ENCODE results near the gene LAMA4.

Gene LAMA4

DNA sequence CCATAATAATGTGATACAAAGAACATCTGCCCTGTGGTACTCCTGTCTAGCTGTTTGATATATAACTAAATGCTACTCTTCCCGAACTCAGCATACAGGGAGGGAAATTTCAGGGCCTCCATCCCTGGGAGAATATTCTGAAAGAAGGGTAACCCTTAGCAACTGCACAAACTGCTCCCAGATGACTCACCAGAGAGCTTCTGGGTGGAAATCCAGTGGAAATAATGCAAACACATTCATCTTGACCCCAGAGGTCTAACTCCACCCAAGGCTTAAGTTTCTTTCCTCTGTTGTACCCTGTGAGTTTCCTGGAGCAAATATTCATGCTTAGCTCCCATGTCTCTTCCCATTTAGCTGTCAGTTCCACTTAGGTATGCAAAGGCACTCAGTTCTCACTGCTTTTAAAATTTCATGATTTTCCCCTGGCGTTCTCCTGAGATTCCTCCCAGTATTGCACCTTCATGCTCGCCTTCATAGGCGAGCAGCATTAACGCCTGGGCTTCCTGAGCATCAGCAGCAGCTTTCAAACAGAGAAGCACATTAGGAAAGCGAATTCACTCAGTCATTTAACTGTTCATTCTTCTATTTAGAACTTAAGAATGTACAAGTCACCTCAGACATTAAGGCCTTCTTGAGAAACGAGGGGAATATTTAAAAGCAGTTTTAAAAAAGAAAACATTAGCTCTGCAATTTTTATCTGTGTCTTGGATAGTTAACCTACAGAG is 43.8 kb upstream of the LAMA4 start:
- Histone ChIP-seq H3K36me3 (no peaks in the 10 kb centered on the region), H3K27me3 (no peaks in the 10 kb centered on the region), H3K4me3 (no peak overlapping the region), H3K27ac (peak overlapping the region; percentile 57 to 67), H3K9me3 (no peaks in the 10 kb centered on the region), H3K4me1 (peaks cover 4 to 20% (median 6%) of the 10 kb centered on the region in 4 donors)
- intact Hi-C loops (cut with DNase I; ENCODE audit: low total_unique reads): no loop called here
- TF ChIP-seq, protein P1, sequence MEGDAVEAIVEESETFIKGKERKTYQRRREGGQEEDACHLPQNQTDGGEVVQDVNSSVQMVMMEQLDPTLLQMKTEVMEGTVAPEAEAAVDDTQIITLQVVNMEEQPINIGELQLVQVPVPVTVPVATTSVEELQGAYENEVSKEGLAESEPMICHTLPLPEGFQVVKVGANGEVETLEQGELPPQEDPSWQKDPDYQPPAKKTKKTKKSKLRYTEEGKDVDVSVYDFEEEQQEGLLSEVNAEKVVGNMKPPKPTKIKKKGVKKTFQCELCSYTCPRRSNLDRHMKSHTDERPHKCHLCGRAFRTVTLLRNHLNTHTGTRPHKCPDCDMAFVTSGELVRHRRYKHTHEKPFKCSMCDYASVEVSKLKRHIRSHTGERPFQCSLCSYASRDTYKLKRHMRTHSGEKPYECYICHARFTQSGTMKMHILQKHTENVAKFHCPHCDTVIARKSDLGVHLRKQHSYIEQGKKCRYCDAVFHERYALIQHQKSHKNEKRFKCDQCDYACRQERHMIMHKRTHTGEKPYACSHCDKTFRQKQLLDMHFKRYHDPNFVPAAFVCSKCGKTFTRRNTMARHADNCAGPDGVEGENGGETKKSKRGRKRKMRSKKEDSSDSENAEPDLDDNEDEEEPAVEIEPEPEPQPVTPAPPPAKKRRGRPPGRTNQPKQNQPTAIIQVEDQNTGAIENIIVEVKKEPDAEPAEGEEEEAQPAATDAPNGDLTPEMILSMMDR (IDR thresholded peaks at IDR 0.05): no peak
- no peak for DNase-seq

DNA sequence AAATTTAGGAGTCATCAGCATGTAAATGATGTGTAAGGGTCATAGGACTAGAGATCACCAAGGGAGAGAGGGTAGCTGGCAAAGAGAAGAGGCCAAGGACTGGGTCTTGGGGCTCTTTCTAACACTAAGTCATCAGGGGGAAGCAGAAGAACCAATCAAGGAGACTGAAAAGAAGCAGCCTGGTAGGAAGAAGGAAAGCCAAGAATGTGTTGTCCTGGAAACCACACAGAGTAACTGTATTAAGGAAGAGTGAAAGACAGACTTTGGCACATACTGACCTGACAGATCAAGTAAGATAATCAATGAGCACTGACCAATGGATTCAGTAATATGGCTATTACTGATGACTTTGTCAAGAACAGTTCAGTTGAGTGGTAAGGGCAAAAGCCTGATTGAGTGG is 42.3 kb upstream of the LAMA4 start:
- H3K4me1 ChIP-seq: peaks cover 4 to 20% (median 6%) of the 10 kb centered on the region in 4 donors
- H3K36me3 ChIP-seq: no peaks in the 10 kb centered on the region
- no peaks in the 10 kb centered on the region for H3K27me3 ChIP-seq
- TF ChIP-seq, protein P1 (IDR thresholded peaks at IDR 0.05): no peak
- intact Hi-C loops (cut with DNase I; ENCODE audit: low total_unique reads): no loop called here
- no peaks in the 10 kb centered on the region for H3K9me3 ChIP-seq
- peak overlapping the region in 1 of 2 donors; percentile 67 for H3K27ac ChIP-seq
- DNase-seq: no peak
- no peak overlapping the region for H3K4me3 ChIP-seq

DNA sequence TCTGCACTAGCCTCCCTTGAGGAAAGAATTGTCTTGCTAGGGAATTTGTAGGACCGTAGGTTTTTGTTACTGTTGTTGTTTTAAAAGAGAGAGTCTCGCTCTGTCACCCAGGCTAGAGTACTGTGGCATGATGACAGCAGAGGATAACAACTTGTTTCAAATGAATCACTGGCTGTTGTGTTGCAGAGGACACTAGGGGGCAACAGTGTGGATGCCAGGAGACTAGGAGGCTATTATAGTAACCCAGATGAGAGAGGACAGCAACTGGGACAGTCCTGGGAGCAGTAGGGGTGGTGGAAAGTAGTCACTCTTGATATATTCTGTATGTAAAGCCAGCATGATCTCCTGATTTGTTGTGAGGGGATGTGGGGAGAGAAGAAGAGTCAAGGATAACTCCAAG is 41.8 kb upstream of the LAMA4 start:
- TF ChIP-seq, protein P1 (IDR thresholded peaks at IDR 0.05): no peak
- Histone ChIP-seq H3K36me3 (no peaks in the 10 kb centered on the region), H3K4me3 (no peak overlapping the region), H3K27ac (no peak overlapping the region), H3K4me1 (peaks cover 4 to 20% (median 6%) of the 10 kb centered on the region in 4 donors), H3K27me3 (no peaks in the 10 kb centered on the region), H3K9me3 (no peaks in the 10 kb centered on the region)
- no peak for DNase-seq
- intact Hi-C loops (cut with DNase I; ENCODE audit: low total_unique reads): no loop called here

DNA sequence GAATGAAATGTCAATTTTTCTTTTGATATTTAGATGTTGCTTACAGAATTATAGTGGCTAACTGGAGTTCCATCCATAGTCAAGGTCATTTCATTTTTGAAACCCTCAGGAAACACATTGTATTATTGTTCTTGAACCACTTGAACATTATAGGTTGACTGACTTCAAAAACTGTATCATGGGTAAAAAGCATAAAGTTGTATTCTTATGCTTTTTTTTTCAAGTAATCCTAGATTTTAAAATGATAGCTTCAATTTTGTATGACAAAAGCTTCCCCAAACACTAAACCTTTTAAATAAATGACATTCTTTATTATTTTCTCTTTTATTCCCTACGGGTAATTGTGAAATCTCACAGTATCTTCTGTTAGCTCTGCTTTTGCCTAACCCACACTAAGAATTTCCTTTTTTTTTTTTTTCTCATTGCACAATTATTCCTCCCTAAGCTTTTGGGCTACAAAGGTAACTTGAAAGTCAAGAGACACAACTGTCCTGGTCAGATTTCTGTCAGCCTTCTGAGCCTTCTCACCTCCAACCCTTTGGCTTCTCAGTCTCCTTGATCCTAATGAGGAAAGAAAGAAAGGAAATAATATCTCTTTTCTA is 36.9 kb upstream of the LAMA4 start:
- Histone ChIP-seq H3K27me3 (no peaks in the 10 kb centered on the region), H3K9me3 (no peaks in the 10 kb centered on the region), H3K4me3 (no peak overlapping the region), H3K4me1 (peaks cover 0 to 15% (median 5%) of the 10 kb centered on the region in 4 donors), H3K36me3 (no peaks in the 10 kb centered on the region), H3K27ac (no peak overlapping the region)
- no peak for DNase-seq
- TF ChIP-seq, protein P1 (IDR thresholded peaks at IDR 0.05): no peak
- intact Hi-C loops (cut with DNase I; ENCODE audit: low total_unique reads): no loop called here

DNA sequence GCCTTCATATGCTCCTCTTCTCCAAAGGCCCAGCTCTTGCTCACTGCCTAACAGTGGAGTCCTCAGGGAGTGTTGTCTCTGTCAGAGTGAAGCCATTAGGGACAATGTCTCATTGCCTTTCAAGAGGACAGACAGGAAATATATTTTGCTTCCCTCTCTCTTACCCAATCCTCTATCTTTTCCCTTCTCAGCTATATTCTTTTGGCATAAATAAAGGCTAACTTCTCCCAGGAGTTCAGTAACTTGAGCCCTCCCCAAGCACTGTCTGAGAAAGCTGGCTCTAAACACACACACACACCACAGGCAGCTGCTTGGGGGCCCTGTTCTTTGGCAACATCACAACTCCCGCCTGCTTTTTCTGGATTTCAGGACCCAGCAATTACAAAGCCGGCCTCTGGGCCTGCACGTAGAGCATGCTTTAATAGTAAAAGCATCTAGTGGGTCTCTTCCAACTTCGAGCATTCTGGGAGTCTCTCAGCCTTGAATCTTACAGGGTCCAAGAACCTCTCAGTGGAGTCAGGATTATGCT is 34.7 kb upstream of the LAMA4 start:
- peak overlapping the region; percentile 54 to 56 for H3K27ac ChIP-seq
- no peaks in the 10 kb centered on the region for H3K27me3 ChIP-seq

More for the DNA sequence above, 34.7 kb upstream of the LAMA4 start:
- Histone ChIP-seq H3K9me3 (no peaks in the 10 kb centered on the region), H3K4me3 (no peak overlapping the region), H3K36me3 (no peaks in the 10 kb centered on the region), H3K4me1 (peaks cover 0 to 15% (median 5%) of the 10 kb centered on the region in 4 donors)
- intact Hi-C loops (cut with DNase I; ENCODE audit: low total_unique reads): loop anchor here (10.0 kb wide), 1 partner anchor 104 kb away; no protein-coding TSS in a partner anchor
- TF ChIP-seq, protein P1 (IDR thresholded peaks at IDR 0.05): no peak
- peak; percentile 72 to 85 for DNase-seq
